ENCODE data around the gene ARPC5. TPM values are rescaled to one million over a fixed set of nuclear protein-coding genes. Genes with fewer than 3 reads are reported as not detected.
A peak's percentile ranks its signal among the peaks of the same experiment; 100 is the strongest.
"Not testable (repeated sequence)": the region's sequence is repeated elsewhere in the genome, so short reads cannot be mapped to it uniquely, and the experiment has no call there.

The ARPC5 gene
- 293 and 409 TPM in 2 replicates for total RNA-seq (2014; rRNA removed; shearing (Covaris generic))

DNA sequence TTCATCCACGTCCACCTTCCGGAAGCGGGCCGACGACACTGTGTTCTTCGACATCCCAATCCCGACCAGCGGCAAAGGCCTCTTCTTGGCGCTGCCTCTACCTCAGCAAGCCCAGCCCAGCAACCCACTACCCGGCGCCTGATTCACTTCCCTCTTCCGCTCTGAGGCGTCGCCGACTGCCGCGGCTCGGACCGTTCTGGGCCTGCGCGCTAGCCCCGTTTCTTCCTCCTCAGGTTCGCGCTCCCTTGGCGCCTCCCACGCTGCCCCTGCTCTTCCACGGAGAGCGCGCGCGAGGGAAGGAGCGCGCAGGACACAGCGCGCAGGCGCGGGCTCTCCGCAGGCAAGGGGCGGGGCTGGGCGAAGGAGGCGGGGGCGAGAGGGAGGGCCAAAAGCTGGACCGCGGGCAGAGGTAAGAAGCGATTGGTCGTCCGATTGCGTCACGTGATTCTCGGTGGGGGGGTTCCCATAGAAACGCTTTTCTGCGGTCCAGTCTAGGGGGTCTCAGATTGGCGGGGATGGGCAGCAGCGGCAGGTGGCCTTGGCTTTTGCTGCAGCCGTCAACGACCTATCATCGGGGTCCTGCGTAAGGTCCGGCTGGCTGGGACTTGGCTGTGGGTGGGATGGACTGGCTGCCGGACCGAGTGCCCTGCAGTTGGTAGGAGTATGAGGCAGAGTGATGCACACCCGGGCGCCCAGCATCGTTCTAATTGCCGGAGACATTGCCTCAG, at the start of gene ARPC5:
Gene ARPC5 (minus strand): TSS at position 178 of the 728 bp plus-strand sequence. CDS start 124 bp downstream, at position 54.
- DNase-seq (ENCODE audit: low read depth): peak; percentile 98

DNA sequence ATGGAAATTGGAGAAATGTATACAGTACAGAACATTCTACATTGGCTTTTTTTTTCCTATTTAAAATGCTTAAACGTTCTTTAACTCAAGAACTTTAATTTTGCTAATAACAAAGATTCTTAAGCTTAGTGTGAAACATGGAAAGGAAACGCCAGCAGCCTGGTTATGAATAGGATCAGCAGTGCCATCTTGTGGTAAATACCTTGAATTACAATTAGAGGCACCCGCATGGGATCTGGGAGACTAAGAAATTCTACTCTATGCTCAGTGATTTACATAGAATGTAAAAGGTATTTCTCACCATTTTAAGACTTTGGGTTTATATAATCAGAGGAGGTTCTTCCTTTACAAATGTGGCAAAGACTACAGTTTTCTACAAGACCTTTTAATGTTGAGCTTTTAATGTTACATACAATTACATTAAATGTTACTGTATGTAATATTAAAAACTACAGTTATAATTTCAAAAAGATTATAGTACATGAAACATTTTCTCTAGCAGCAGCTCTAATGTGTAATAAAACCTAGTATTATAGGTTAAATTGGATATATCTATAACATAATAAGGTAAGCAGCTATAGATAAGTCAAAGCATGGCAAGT, 49.6 kb upstream of the ARPC5 start:
- DNase-seq (ENCODE audit: low read depth): peak; percentile 44

DNA sequence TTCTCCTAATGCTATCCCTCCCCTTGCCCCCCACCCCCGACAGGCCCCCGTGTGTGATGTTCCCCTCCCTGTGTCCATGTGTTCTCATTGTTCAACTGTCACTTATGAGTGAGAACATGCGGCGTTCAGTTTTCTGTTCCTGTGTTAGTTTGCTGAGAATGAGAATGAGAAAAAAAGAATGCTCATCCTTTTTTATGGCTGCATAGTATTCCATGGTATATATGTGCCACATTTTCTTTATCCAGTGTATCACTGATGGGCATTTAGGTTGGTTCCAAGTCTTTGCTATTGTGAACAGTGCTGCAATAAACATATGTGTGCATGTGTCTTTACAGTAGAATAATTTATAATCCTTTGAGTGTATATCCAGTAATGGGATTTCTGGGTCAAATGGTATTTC, 43.8 kb upstream of the ARPC5 start:
- DNase-seq (ENCODE audit: low read depth): not testable (repeated sequence)

DNA sequence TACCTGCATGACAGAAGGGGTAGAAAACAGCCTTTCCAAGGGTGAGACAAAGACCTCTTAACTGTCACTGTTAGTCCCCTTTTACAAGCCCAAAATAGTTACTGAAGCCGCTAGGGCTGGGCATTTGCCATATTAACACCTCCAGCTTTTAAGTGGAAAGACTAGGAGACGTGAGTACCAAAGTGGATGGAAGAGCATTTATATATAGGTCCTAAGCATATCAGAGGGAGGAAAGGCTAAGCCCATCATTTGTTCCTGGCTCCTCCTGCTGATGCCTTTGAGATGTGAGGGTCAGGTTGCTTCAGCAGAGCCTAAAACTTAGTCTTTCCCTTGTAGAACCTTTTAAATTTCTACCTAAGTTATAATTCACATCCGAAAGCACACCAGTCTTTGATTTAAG, 43.2 kb upstream of the ARPC5 start:
- DNase-seq (ENCODE audit: low read depth): no peak

DNA sequence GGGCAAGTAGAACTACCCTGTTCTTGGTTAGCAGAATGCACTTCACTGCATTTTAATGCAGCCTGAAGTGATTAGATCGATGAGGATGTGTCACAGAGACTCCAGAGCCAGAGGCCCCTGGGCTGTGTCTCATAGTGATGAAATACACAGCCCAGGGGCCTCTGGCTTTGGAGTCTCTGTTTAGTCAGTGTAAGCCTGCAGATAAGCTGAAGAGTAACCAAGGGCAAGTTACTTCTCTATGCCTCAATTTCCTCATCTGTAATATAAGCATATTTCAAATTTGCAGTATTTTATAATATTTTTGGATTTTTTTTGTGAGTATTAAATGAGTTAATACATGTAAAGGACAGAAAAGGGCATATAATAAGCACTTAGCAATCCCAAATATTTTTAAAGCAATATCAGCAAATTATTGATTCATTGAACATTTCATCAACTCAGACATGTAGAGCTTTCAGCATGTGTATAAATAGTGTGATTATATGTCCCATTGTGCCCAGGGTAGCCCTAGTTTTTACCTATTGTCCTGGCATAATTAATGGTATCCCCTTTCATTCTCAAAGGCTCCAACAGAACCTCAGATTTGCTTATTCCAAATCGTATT, 41.1 kb upstream of the ARPC5 start:
- DNase-seq (ENCODE audit: low read depth): peak; percentile 66

DNA sequence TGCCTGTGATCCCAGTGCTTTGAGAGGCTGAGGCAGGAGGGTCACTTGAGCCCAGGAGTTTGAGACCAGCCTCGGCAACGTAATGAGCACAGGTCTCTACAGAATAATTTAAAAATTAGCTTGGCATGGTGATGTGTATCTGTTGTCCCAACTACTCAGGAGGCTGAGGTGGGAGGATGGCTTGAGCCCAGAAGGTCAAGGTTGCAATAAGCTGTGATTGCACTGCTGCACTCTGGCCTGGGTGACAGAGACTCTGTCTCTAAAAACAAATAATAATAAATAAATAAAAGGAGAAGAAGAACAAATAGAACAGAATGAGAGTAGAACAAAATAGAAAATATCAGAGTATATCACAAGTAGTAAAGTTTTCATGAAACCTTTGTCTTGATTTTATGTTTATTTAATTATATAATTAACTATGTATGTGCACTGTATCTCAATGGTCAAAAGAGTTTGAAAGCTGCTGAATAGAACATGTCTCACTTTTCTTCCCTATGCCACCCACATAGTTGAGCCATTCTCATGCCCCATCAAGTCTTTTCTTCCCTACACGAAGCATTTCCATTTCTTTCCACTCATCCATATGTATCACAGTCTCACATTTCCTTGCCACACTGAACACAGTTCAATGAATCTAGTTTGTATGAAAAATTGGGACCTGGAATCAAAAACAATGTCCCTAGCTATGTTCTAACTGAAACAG, 40.5 kb upstream of the ARPC5 start:
- DNase-seq (ENCODE audit: low read depth): no peak

DNA sequence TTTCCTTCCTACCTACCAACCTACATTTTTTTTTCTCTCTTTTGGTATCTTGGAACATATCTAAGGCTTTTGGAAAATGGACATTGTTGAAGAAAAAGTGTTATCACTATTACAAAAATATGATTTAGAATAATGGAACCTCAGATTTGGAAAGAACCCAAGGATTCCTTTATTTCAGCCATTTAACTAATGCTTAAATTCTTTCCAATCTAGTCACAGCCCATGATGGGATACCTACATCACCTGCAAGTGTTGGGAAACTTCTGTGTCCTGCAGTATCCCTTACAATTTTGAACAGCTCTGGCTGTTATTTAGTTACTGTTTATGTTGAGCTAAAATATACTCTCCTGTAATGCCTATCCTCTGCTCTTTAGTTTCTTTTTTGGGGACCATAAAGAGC, 39.8 kb upstream of the ARPC5 start:
- DNase-seq (ENCODE audit: low read depth): peak; percentile 11

DNA sequence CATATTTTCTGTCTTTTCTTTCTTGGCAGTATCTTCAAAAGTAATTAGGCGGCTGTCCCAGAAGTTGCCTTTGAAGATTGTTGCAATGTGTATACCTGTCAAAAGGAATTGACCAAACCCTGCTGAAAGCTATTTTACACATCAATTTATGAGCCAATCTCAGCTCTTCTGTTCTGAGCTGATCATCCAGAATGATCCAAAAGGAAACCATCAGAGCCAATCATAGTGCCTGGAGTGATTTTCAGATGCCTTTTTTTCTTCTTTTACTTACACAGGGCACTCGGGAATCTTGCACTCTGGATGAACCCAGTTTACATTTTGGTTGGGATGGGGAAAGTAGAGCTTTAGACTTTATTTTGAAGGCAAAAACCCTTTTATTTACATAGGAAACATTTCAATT, 39.3 kb upstream of the ARPC5 start:
- DNase-seq (ENCODE audit: low read depth): no peak

DNA sequence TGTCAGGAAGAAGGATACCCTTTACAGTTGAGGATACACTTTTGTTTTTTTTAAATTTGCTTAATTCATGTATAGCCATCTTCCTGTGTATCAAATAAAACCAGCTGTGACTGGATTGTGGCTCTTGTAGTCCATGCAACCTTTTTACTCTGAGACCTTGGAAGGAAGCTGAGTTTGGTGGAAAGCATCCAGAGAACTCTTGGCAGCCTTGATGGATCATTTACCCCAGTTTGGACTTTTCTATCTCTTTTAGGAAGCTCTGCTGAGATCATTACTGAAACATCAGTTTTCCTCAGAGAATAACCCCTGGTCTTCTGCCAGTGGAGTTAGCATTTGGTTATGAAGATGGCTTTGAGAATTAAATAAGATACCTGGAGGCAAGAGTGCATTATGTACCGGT, 38.8 kb upstream of the ARPC5 start:
- no peak for DNase-seq (ENCODE audit: low read depth)

DNA sequence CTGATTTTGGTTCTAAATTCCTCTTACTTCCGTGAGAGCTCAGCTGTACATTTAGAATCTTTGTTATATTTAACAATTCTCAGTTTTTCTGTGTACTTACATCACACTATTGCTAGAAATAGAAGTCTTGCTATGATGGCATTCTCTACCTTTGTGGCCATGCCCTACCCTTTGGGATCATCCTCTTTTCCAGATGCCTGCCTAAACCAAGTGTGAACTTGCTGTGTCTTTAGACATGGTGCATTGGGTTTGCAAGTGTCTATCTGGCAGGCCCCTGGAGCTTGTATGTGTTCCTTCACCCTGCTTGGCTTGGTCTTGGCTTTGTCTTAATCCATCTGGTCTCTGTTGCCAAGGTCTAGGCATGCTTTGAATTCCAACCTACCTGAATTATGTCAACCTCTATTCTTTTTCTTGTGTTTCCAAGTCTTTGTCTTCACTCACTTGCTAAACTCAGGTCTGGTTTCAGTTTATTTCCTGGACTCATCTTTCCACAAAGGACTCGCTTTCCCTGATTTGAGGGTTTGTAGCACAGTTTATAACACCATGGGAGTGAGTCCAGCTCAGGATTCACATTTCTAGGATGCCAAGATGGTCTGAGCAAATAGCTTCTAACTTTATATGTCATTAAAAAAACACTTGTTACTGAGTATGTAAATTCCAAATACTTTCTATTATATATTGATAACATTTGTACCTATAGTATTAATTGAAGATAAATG, 38.2 kb upstream of the ARPC5 start:
- DNase-seq (ENCODE audit: low read depth): no peak

DNA sequence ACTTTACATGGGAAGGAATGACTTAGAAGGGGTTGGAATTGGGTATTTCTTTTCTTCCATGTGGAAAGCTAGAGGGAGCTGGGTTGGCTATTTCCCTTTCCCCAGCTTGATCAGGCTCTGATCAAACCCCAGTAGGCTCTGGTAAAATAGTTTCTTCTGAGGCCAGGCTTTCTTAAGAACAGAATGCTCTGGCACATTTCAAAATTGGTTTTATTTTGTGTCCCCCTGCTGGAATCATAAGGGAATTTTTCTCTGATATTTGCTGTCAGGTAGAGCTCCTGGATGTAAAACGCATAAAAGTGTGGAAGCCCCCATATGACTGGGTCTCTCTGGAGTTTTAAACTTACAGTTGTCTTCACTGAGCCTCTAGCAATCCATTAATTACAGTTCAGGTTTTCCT, 34.6 kb upstream of the ARPC5 start:
- DNase-seq (ENCODE audit: low read depth): no peak

DNA sequence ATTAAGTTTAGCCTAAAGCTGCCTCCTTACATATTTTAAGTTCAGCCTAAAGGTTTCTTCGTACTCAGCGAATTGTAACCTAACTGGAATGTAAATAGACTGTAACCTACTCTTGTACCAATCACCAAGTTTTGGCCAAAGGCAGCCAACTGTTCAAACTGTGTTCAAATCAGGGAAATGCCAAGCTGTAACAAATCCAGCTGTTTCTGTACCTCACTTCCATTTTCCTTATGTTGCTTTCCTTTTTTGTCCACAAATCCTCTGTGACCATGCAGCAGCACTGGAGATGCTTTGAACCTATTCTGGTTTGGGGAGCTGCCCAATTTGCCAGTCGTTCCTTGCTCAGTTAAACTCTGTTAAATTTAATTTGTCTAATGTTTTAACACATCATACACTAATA, 20.8 kb upstream of the ARPC5 start:
- no peak for DNase-seq (ENCODE audit: low read depth)

DNA sequence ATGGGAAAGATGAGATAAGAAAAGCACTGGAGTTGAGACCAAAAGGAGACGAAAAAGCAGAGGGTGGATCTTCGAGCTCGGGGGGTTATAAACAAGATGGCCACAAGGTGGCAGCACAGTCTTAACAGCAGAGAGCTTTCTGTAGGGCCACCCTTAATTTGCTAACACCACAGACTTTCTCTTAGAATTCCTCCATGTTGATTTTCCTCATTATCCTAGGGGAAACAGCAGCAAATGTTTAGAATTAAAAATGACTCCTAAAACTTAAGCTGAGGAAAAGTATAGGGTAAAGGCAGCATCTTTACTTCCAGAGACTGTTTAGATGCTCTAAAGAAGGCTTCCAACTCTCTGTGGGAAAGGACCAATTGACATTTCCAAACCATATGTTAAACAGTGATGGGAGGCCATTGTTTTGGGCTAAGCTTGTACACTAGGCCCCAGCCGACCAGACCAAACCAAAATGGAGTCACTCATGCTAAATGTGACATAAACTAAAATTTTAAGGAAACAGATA, 20.0 kb upstream of the ARPC5 start:
- peak; percentile 78 for DNase-seq (ENCODE audit: low read depth)

DNA sequence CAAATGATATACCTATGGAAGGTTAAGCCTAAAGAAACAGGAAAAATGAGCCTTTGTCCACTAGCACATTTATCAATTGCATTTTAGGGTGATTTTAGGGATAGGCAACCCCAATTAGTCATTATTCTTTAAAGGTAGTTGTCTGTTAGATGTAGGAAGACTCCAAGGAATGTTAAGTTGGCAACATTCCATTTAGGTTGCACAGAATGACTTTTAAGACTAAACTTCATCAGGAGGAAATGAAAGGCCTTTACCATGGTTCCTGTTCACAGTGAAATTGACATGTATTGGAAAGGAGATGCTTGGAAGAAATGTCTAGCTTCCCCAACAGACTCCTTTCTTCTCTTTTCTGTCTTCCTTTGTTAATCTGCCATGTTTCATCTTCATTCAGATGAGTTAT, 19.1 kb upstream of the ARPC5 start:
- DNase-seq (ENCODE audit: low read depth): peak; percentile 29

DNA sequence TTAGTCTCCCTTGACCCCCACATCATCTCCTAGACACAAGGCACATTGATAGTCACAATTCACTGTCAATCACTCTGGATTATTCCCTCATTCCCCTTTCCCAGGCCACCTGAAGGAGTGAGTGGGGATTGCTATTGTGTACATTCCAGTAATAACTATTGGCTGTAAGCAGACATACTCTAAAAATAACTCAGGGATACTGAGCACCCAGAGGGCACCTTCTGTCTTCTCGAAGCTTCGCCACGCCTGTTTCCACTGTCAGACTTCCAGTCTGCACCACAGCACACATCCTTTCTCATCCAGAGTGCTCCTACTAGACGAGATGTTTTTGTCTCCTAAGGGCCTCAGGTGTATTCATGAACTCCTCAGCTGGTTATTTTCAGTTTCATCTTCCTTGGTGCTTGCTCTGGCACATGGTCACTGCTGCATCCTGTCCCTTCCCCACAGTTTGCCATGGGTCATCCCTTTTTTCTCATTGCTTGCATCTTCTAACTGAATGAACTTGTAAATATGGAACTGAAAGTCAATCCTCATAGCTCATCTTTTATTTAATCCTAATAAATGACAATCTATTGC, 18.4 kb upstream of the ARPC5 start:
- no peak for DNase-seq (ENCODE audit: low read depth)

DNA sequence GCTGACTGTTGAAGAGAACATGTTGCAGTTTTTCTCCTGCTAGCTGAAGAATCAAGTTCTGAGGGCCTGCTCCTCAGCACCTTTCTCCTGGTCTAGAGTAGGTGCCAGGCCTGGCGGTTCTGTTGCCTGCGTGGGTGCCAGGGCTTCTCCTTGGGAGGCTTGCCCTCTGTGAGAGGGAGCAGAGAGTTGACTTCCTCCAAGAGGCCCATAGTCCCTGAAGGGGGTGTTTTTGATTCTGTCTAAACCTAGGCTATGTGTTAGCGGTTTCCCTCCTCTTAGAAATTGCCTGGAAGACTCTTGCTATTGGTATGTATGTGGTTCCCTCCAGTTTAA, 17.8 kb upstream of the ARPC5 start:
- no peak for DNase-seq (ENCODE audit: low read depth)

DNA sequence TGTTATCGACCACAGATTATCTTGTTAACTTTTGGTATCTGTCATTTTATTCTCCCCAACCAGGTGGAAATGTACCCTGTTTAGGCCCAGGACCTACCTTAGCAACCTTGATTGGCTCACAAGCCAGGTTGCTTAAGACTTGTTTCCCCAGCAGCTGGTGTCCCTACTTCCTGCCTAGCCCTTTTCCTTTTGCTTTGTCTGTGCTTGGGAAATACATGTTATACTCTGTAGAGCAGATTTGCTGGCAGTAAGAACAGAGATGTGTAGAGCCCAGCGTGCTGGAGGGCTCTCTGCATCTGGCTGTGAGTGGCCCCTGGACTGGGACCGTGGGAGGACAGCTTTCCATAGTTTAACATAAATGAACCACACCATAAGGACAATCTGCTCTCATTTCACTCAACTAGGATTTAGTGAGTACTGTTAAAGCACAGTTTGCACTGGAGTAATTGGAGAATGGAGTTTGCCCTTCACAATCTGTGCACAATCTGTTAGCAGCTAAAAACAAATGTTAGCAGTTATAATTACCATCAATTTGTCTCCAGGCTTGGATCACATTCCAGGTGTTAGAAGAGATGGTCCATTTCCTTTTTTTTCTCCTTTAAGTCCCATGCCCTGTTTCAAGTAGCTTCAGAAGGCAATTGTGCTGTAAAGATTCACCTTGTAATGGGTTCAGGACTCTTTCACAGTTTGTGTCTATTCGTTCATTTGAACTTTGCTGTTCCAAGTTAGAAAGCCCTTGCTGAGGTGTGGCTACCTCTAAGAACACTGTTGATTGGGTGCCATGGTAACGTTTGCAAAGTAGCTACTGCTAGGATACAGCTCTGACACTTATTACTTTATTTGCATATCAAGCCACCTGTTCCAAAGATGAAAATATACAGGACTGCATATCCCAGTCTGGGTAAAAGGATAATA, 17.2 kb upstream of the ARPC5 start, which contains the start of gene APOBEC4:
Gene APOBEC4 (minus strand): TSS at position 770 of the 915 bp plus-strand sequence. CDS start 4,535 bp downstream, outside the sequence.
- DNase-seq (ENCODE audit: low read depth): peak; percentile 36

DNA sequence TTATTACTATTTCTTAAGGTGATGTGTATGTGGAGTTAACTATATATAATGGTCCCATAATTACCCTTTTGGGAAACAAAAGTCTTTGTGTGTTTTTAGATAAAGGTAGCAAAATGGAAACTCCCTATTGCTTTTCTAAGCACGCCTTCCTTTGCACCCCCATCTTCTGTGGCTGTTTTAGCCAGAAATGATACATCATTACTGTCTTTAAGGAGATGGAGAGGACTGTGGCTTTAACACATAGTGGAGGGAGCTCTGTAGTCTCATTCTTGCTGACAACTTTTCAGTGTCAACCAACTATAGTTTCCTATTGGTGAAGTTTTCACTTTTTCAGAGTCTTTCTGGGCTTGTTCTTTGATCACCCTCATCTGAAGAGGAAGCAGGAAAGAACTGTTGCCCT, 16.5 kb upstream of the ARPC5 start:
- DNase-seq (ENCODE audit: low read depth): no peak

DNA sequence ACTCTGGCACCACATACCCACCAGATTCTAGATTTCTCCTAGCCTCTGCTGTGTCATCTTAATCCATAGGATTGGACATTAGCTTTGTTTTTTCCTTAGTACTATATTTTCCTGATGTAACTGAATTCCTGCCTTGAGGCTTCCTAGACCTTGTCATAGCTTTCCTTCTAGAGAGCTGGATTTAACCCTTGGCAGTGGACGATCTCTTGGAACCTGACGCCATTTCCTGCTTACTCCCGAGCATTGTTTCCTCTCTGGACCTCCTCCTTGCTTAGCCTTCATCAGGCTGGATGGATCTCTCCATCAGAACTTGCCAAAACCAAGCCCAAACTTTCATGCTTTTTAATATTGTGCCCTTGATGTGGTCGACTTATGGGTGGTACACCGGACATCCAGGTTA, 16.0 kb upstream of the ARPC5 start:
- no peak for DNase-seq (ENCODE audit: low read depth)

DNA sequence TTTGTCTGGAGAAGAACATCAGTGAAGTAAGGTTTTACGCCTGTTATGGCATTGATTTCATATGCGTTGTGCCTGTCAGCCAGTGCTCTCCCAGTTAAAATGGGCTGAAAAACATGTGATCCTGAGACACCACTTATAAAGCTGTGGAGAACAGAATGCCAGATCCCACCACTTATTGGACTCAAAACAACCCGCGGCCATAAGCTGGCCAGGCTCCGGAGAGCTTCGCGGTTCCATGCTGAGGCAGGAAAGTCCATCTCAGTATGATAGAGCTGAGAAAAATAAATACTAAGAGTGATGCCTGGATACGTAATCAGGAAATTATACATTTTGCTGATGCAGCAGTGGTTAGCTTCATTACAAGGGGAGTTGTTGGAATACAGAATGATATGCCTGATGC, 12.5 kb upstream of the ARPC5 start:
- DNase-seq (ENCODE audit: low read depth): no peak
